PC-9 (cell line): ENCODE measurements around the gene IGLL5. TPM values are rescaled to one million over a fixed set of nuclear protein-coding genes. Genes with fewer than 3 reads are reported as not detected.
A peak's percentile ranks its signal among the peaks of the same experiment; 100 is the strongest.

ENCODE experiments used
- BruUV-seq: library from RNA; stranded (reverse); fragments of 400-500 nt; replicated peaks from 2 replicates; lab custom pipeline; 2021; lab: Mats Ljungman, UMichigan
- CTCF ChIA-PET: fragments of 300-600 bp; sonication (Branson Sonifier 250); formaldehyde crosslinking; loops from one replicate; lab custom pipeline; 2022; ENCODE audit warnings: antibody characterized with exemption; lab: Charles Lee
- POLR2A ChIA-PET: fragments of 300-600 bp; sonication (Branson Sonifier 250); formaldehyde crosslinking; loops from one replicate; lab custom pipeline; 2022; ENCODE audit warnings: antibody characterized with exemption; ENCODE audit not compliant: unreplicated experiment; lab: Charles Lee
- DNase-seq, 2 experiments: peaks; one replicate each; pipeline versions ENCODE4 v3.0.0 to v3.0.0-alpha.2; 2015 to 2022; ENCODE audit warnings: mixed read lengths in 1 of 2
- H2AFZ ChIP-seq: fragments of 200-600 bp; sonication (generic); 2 replicates; pipeline ENCODE4 v1.8.1; 2017; ENCODE audit warnings: antibody characterized with exemption
- H3F3A ChIP-seq: fragments of 200-600 bp; sonication (generic); 2 replicates; pipeline ENCODE4 v1.8.1; 2017; ENCODE audit warnings: antibody characterized with exemption, mild to moderate bottlenecking, low read depth; ENCODE audit not compliant: insufficient read depth
- H3K27ac ChIP-seq: fragments of 200-600 bp; sonication (generic); 2 replicates; pipeline ENCODE4 v1.6.1; 2016; ENCODE audit warnings: mixed run types
- H3K27me3 ChIP-seq: fragments of 200-600 bp; sonication (generic); 2 replicates; pipeline ENCODE4 v1.6.1; 2016; ENCODE audit warnings: low read depth, mixed run types; ENCODE audit not compliant: insufficient read depth
- H3K36me3 ChIP-seq: fragments of 200-600 bp; sonication (generic); 2 replicates; pipeline ENCODE4 v1.6.1; 2016; ENCODE audit warnings: low read depth, mixed run types
- H3K4me1 ChIP-seq: fragments of 200-600 bp; sonication (generic); replicated peaks from 2 replicates; pipeline ENCODE4 v1.6.1; 2016; ENCODE audit warnings: mixed run types; ENCODE audit not compliant: insufficient read depth
- H3K4me2 ChIP-seq: fragments of 200-600 bp; sonication (generic); 2 replicates; pipeline ENCODE4 v1.6.1; 2017; ENCODE audit warnings: mixed run types
- H3K4me3 ChIP-seq: fragments of 200-600 bp; sonication (generic); 2 replicates; pipeline ENCODE4 v1.6.1; 2016; ENCODE audit warnings: mixed run types
- H3K79me2 ChIP-seq: fragments of 200-600 bp; sonication (generic); 2 replicates; pipeline ENCODE4 v1.6.1; 2017; ENCODE audit warnings: low read depth, mixed run types
- H3K9me2 ChIP-seq: fragments of 200-600 bp; sonication (generic); 2 replicates; pipeline ENCODE4 v1.8.1; 2017; ENCODE audit warnings: mild to moderate bottlenecking; ENCODE audit not compliant: insufficient read depth
- H3K9me3 ChIP-seq: fragments of 200-600 bp; sonication (generic); 2 replicates; pipeline ENCODE4 v1.8.1; 2016; ENCODE audit warnings: low read depth; ENCODE audit not compliant: insufficient read depth
- H4K20me1 ChIP-seq: fragments of 200-600 bp; sonication (generic); 2 replicates; pipeline ENCODE4 v1.8.1; 2017; ENCODE audit not compliant: insufficient read depth
- EZH2 ChIP-seq: fragments of 200-600 bp; sonication (generic); IDR thresholded peaks from 2 replicates; pipeline ENCODE4 v1.8.0; 2017; ENCODE audit warnings: antibody characterized with exemption, low read depth
- intact Hi-C: fragments of 100-400 bp; cut with micrococcal nuclease; formaldehyde crosslinking; loops from one replicate; pipeline ENCODE4 v1.10.0; 2022; ENCODE audit not compliant: unreplicated experiment
- total RNA-seq: library from RNA; stranded (reverse); gene quantifications from 2 replicates; pipeline ENCODE4 v1.2.3, GENCODE V29; 2021
- TF ChIP-seq, protein P1 (sequence below): fragments of 200-600 bp; sonication (generic); conservative IDR thresholded peaks from 2 replicates; pipeline ENCODE4 v1.6.1; 2017; ENCODE audit warnings: mixed run types, antibody characterized with exemption, mild to moderate bottlenecking, moderate library complexity

Gene IGLL5
- total RNA-seq, 1 experiment from 2014 or later = not detected

DNA sequence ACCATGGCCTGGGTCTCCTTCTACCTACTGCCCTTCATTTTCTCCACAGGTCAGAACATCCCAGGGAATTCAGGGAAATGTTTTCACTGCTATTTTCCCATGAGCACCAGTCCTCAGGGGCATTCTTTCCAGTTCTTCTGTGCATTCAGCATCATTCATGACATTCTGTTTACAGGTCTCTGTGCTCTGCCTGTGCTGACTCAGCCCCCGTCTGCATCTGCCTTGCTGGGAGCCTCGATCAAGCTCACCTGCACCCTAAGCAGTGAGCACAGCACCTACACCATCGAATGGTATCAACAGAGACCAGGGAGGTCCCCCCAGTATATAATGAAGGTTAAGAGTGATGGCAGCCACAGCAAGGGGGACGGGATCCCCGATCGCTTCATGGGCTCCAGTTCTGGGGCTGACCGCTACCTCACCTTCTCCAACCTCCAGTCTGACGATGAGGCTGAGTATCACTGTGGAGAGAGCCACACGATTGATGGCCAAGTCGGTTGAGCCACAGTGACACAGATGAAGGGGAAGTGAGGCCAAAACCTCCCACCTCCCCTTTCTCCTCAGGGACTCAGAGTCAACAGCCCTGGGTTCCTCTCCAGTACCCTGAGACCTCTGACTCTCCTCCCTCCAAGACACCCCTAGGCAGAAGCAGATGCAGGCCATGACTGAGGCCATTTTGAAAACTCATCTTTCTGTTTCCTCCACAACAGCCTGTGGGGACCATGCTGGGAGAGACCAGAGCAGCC is 15.9 kb upstream of the IGLL5 start:
- ChIA-PET CTCF (no interaction called here), POLR2A (no interaction called here)
- H3K27me3 ChIP-seq = peaks cover 22% of the 10 kb centered on the region
- H3K4me1 ChIP-seq = no peaks in the 10 kb centered on the region
- no peak overlapping the region for H3K27ac ChIP-seq
- no peak overlapping the region for H3K4me3 ChIP-seq
- no peak overlapping the region for H3K4me2 ChIP-seq
- intact Hi-C loops = no loop called here
- no peak for TF ChIP-seq EZH2
- TF ChIP-seq, protein P1, sequence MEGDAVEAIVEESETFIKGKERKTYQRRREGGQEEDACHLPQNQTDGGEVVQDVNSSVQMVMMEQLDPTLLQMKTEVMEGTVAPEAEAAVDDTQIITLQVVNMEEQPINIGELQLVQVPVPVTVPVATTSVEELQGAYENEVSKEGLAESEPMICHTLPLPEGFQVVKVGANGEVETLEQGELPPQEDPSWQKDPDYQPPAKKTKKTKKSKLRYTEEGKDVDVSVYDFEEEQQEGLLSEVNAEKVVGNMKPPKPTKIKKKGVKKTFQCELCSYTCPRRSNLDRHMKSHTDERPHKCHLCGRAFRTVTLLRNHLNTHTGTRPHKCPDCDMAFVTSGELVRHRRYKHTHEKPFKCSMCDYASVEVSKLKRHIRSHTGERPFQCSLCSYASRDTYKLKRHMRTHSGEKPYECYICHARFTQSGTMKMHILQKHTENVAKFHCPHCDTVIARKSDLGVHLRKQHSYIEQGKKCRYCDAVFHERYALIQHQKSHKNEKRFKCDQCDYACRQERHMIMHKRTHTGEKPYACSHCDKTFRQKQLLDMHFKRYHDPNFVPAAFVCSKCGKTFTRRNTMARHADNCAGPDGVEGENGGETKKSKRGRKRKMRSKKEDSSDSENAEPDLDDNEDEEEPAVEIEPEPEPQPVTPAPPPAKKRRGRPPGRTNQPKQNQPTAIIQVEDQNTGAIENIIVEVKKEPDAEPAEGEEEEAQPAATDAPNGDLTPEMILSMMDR = no peak
- H3F3A ChIP-seq = no peaks in the 10 kb centered on the region
- no peaks in the 10 kb centered on the region for H3K79me2 ChIP-seq
- no peak overlapping the region for H2AFZ ChIP-seq
- no TSS peak for BruUV-seq
- no peaks in the 10 kb centered on the region for H4K20me1 ChIP-seq
- no peaks in the 10 kb centered on the region for H3K36me3 ChIP-seq
- H3K9me2 ChIP-seq = no peaks in the 10 kb centered on the region
- DNase-seq = no peak
- H3K9me3 ChIP-seq = no peaks in the 10 kb centered on the region

DNA sequence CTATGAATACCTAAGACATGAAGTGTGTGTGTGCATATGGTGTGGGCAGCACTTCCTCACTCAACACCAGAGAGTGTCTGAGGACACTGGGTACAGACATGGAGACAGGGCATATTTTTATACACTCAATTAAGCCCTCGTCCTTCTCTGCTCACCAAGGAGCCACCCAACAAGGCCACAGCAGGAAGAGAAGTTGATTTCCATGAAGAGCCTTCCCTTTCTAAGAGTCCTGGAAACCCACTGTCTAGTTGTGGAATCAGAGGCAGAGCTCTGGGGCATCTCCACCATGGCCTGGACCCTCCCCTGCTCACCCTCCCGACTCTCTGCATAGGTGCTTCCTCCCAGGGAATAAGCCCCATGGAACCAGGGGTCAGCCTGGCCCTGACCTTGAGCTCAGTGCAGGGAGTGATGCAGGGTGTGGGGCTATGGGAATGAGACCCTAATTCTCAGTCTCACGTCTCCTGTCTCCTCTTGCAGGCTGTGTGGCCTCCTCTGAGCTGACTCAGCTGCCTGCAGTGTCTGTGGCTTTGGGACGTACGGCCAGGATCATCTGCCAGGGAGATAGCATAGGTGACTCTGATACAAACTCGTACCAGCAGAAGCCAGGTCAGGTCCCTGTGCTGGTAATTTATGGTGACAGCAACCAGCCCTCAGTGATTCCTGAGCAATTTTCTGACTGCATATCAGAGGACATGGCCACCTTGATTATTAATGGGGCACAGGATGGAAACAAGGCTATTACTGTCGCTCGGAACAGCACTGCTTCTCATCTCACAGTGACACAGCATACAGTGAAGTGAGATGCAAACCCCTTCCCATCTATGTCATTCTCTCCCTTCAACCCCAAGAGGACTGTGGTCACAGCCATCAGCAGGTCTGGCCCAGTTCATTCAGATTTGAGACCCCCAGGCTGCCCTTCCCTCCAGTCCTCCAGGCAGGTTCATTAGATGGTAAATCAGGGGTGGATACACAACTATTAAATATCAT is 14.6 kb upstream of the IGLL5 start:
- ChIA-PET POLR2A (no interaction called here), CTCF (no interaction called here)
- no peak overlapping the region for H3K27ac ChIP-seq
- H3K4me1 ChIP-seq = no peaks in the 10 kb centered on the region
- no peaks in the 10 kb centered on the region for H3F3A ChIP-seq
- no peak overlapping the region for H3K4me3 ChIP-seq
- peaks cover 18% of the 10 kb centered on the region for H3K27me3 ChIP-seq
- no peaks in the 10 kb centered on the region for H3K79me2 ChIP-seq
- TF ChIP-seq, protein P1 = no peak
- TF ChIP-seq EZH2 = no peak
- intact Hi-C loops = no loop called here
- no TSS peak for BruUV-seq
- no peak overlapping the region for H3K4me2 ChIP-seq
- no peaks in the 10 kb centered on the region for H3K36me3 ChIP-seq
- no peaks in the 10 kb centered on the region for H3K9me3 ChIP-seq
- no peak for DNase-seq
- no peak overlapping the region for H2AFZ ChIP-seq
- H4K20me1 ChIP-seq = no peaks in the 10 kb centered on the region
- H3K9me2 ChIP-seq = no peaks in the 10 kb centered on the region

DNA sequence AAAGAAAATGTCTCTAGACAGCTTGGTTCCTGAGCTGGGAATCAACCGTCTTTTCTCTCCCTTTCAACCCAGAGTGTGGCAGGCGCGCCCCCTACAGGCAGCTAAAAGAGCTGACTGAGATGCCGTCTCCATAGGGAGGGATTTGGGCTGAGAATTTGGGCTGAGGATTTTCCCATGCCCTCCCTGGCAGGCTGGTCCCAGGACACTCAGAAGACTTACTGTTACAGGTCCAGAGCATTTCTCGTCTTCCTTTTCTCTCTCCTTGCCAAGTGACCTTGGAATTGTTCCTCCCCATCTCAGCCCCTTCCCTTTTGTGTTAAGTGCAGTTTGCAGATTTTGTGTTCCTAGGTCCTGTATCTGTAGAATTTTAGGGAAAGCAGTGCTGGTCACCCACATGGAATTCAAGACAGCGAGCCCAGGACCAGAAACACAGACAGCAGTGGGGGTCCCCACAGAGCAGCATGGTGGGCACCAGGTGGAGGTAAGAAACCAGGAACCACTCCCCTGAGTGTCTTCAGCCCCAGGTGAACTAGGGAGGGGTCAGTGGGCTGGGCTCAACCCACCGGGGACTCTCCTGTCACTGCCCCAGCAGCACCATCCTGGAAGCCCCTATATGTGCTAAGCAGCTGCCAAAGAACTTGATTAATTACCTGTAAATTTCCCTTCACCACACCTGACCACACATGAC is 9.9 kb upstream of the IGLL5 start:
- Histone ChIP-seq H3K4me1 (no peaks in the 10 kb centered on the region), H3K27ac (no peak overlapping the region), H3K4me2 (no peak overlapping the region), H3K27me3 (peaks cover 31% of the 10 kb centered on the region), H4K20me1 (no peaks in the 10 kb centered on the region), H3F3A (no peaks in the 10 kb centered on the region), H3K9me2 (no peaks in the 10 kb centered on the region), H3K4me3 (no peak overlapping the region), H3K9me3 (no peaks in the 10 kb centered on the region), H2AFZ (no peak overlapping the region), H3K36me3 (no peaks in the 10 kb centered on the region), H3K79me2 (no peaks in the 10 kb centered on the region)
- BruUV-seq = no TSS peak
- CTCF ChIA-PET = interaction anchor here (0.7 kb wide), 2 partner anchors 47 to 403 kb away, joined by 3 to 4 read pairs; no protein-coding TSS in a partner anchor
- TF ChIP-seq, protein P1 = peak; percentile 66
- TF ChIP-seq EZH2 = no peak
- intact Hi-C loops = no loop called here
- POLR2A ChIA-PET = no interaction called here
- peak in 1 of 2 experiments; percentile 17 for DNase-seq
